Progenitor cell of endocrine pancreas (in vitro differentiated cells): ENCODE measurements around the gene CTSG. TPM values are rescaled to one million over a fixed set of nuclear protein-coding genes. Genes with fewer than 3 reads are reported as not detected.
"Not testable (repeated sequence)": the region's sequence is repeated elsewhere in the genome, so short reads cannot be mapped to it uniquely, and the experiment has no call there.

ENCODE experiments used
- DNase-seq: peaks from one replicate; pipeline ENCODE4 v3.0.0; 2021; ENCODE audit warnings: low spot score; ENCODE audit not compliant: unreplicated experiment
- H3K27ac Mint-ChIP-seq: 2 replicates; pipeline ENCODE4 v1.8.0; 2021; ENCODE audit warnings: mild to moderate bottlenecking, moderate library complexity, mixed read lengths
- H3K27me3 Mint-ChIP-seq: 2 replicates; pipeline ENCODE4 v1.8.0; 2021; ENCODE audit warnings: mixed read lengths
- H3K36me3 Mint-ChIP-seq: 2 replicates; pipeline ENCODE4 v1.8.0; 2022; ENCODE audit warnings: mixed read lengths; ENCODE audit not compliant: insufficient read depth
- H3K4me1 Mint-ChIP-seq: 2 replicates; pipeline ENCODE4 v1.8.0; 2021; ENCODE audit warnings: low read depth, mixed read lengths
- H3K4me3 Mint-ChIP-seq: 2 replicates; pipeline ENCODE4 v1.8.0; 2021; ENCODE audit warnings: low read depth, mild to moderate bottlenecking, moderate library complexity, mixed read lengths
- H3K9me3 Mint-ChIP-seq: 2 replicates; pipeline ENCODE4 v1.8.0; 2021; ENCODE audit warnings: low read depth, mixed read lengths
- CTCF ChIP-seq: fragments of 200-600 bp; sonication (generic); IDR thresholded peaks from one replicate; pipeline ENCODE4 v1.5.0; 2021; ENCODE audit warnings: antibody characterized with exemption, mild to moderate bottlenecking; ENCODE audit not compliant: unreplicated experiment
- total RNA-seq: library from RNA; stranded (reverse); gene quantifications from 2 replicates; pipeline ENCODE4 v1.2.1, GENCODE V29; 2021

The CTSG gene
- total RNA-seq, 1 donor from 2014 or later = not detected

- H3K27me3 Mint-ChIP-seq = no peaks in the 10 kb centered on the region
- H3K4me3 Mint-ChIP-seq = no peak overlapping the region
- H3K27ac Mint-ChIP-seq = no peak overlapping the region
- H3K9me3 Mint-ChIP-seq = peaks cover 36% of the 10 kb centered on the region
- no peak for DNase-seq
- peaks cover 2% of the 10 kb centered on the region for H3K4me1 Mint-ChIP-seq
- H3K36me3 Mint-ChIP-seq = no peaks in the 10 kb centered on the region
- TF ChIP-seq CTCF = no peak
Measured at GRCh38 chr14:24566318-24566717, 9.7 kb downstream of the CTSG start.

- no peak for DNase-seq
- no peaks in the 10 kb centered on the region for H3K4me1 Mint-ChIP-seq
- H3K4me3 Mint-ChIP-seq = no peak overlapping the region
- TF ChIP-seq CTCF = no peak
- no peaks in the 10 kb centered on the region for H3K36me3 Mint-ChIP-seq
- no peaks in the 10 kb centered on the region for H3K27me3 Mint-ChIP-seq
- no peak overlapping the region for H3K27ac Mint-ChIP-seq
- H3K9me3 Mint-ChIP-seq = peaks cover 36% of the 10 kb centered on the region
Measured at GRCh38 chr14:24565766-24566165, 10.3 kb downstream of the CTSG start.

- Mint-ChIP-seq H3K4me3 (no peak overlapping the region), H3K27ac (no peak overlapping the region), H3K27me3 (no peaks in the 10 kb centered on the region), H3K4me1 (no peaks in the 10 kb centered on the region), H3K36me3 (no peaks in the 10 kb centered on the region), H3K9me3 (peaks cover 44% of the 10 kb centered on the region)
- no peak for TF ChIP-seq CTCF
- no peak for DNase-seq
Measured at GRCh38 chr14:24563505-24563904, 12.5 kb downstream of the CTSG start.

- TF ChIP-seq CTCF = no peak
- no peak for DNase-seq
- Mint-ChIP-seq H3K27ac (no peak overlapping the region), H3K27me3 (no peaks in the 10 kb centered on the region), H3K4me3 (no peak overlapping the region), H3K9me3 (peaks cover 34% of the 10 kb centered on the region), H3K36me3 (no peaks in the 10 kb centered on the region), H3K4me1 (no peaks in the 10 kb centered on the region)
Measured at GRCh38 chr14:24556756-24557155, 19.3 kb downstream of the CTSG start.

GRCh38 chr14:24549064-24549463 lies 27.0 kb downstream of the CTSG start:
- H3K4me1 Mint-ChIP-seq, H3K4me3 Mint-ChIP-seq, DNase-seq, H3K27me3 Mint-ChIP-seq, H3K27ac Mint-ChIP-seq, H3K36me3 Mint-ChIP-seq: not testable (repeated sequence)
- peaks cover 55% of the 10 kb centered on the region for H3K9me3 Mint-ChIP-seq

- no peak for TF ChIP-seq CTCF
- Mint-ChIP-seq H3K4me1 (no peaks in the 10 kb centered on the region), H3K4me3 (no peak overlapping the region), H3K27me3 (no peaks in the 10 kb centered on the region), H3K27ac (no peak overlapping the region), H3K9me3 (peaks cover 52% of the 10 kb centered on the region), H3K36me3 (no peaks in the 10 kb centered on the region)
- DNase-seq = no peak
Measured at GRCh38 chr14:24542346-24542936, 33.6 kb downstream of the CTSG start.
